RWPE2 (cell line): Measurements from ENCODE around the gene TRMU.

Experiments used
- ATAC-seq: fragments of 200-7000 bp; cut with Tn5 transposase; 3 replicates; pipeline ENCODE4 v1.9.1; 2021; ENCODE audit warnings: low read depth
- DNase-seq: peaks from one replicate; pipeline ENCODE4 v3.0.0-alpha.2; 2020; ENCODE audit warnings: low spot score
- H3K27ac ChIP-seq: fragments of 450-650 bp; 2 replicates; pipeline ENCODE4 v1.5.1; 2017; ENCODE audit warnings: mild to moderate bottlenecking; ENCODE audit not compliant: poor library complexity, severe bottlenecking
- H3K27me3 ChIP-seq: fragments of 250-450 bp; sonication (Bioruptor Pico); 2 replicates; pipeline ENCODE4 v1.5.1; 2021; ENCODE audit warnings: mild to moderate bottlenecking, moderate library complexity; ENCODE audit not compliant: insufficient read depth, poor library complexity, severe bottlenecking
- H3K36me3 ChIP-seq: fragments of 250-450 bp; sonication (Bioruptor Pico); 2 replicates; pipeline ENCODE4 v1.5.1; 2020; ENCODE audit warnings: low read depth, mild to moderate bottlenecking, moderate library complexity
- H3K4me1 ChIP-seq: fragments of 250-450 bp; sonication (Bioruptor Pico); 2 replicates; pipeline ENCODE4 v1.5.1; 2021; ENCODE audit warnings: mild to moderate bottlenecking, moderate library complexity; ENCODE audit not compliant: insufficient read depth, poor library complexity, severe bottlenecking
- H3K4me3 ChIP-seq: fragments of 250-450 bp; sonication (Bioruptor Pico); 2 replicates; pipeline ENCODE4 v1.5.1; 2021; ENCODE audit warnings: mild to moderate bottlenecking, moderate library complexity; ENCODE audit not compliant: severe bottlenecking
- H3K9me3 ChIP-seq: fragments of 250-450 bp; sonication (Bioruptor Pico); 2 replicates; pipeline ENCODE4 v1.5.1; 2021; ENCODE audit warnings: mild to moderate bottlenecking, moderate library complexity; ENCODE audit not compliant: severe bottlenecking
- CTCF ChIP-seq: fragments of 450-650 bp; IDR thresholded peaks from one replicate; pipeline ENCODE4 v1.5.1; 2017; ENCODE audit warnings: mild to moderate bottlenecking, moderate library complexity; ENCODE audit not compliant: poor library complexity, severe bottlenecking

TRMU gene

GRCh38 chr22:46355369-46355995, 20.0 kb downstream of the TRMU start:
- Histone ChIP-seq H3K36me3 (peaks cover 49% of the 10 kb centered on the region), H3K4me3 (no peak overlapping the region), H3K27me3 (no peaks in the 10 kb centered on the region), H3K9me3 (no peaks in the 10 kb centered on the region), H3K27ac (peak overlapping the region; percentile 14), H3K4me1 (peaks cover 8% of the 10 kb centered on the region)
- DNase-seq (no peak), ATAC-seq (peak; percentile 47)
- peak; percentile 82 for TF ChIP-seq CTCF

GRCh38 chr22:46355996-46356471, 20.5 kb downstream of the TRMU start:
- Histone ChIP-seq H3K27me3 (no peaks in the 10 kb centered on the region), H3K36me3 (peaks cover 47% of the 10 kb centered on the region), H3K27ac (peak overlapping the region; percentile 14), H3K9me3 (no peaks in the 10 kb centered on the region), H3K4me1 (peaks cover 8% of the 10 kb centered on the region), H3K4me3 (no peak overlapping the region)
- DNase-seq = peak; percentile 56
- ATAC-seq = no peak
- TF ChIP-seq CTCF = no peak

GRCh38 chr22:46356496-46357480, 21.3 kb downstream of the TRMU start:
- Histone ChIP-seq H3K27me3 (no peaks in the 10 kb centered on the region), H3K36me3 (peaks cover 52% of the 10 kb centered on the region), H3K27ac (no peak overlapping the region), H3K9me3 (no peaks in the 10 kb centered on the region), H3K4me1 (peaks cover 8% of the 10 kb centered on the region), H3K4me3 (no peak overlapping the region)
- no peak for DNase-seq
- no peak for TF ChIP-seq CTCF
- ATAC-seq = no peak

- no peak for TF ChIP-seq CTCF
- H3K36me3 ChIP-seq = peaks cover 50% of the 10 kb centered on the region
- DNase-seq (no peak), ATAC-seq (no peak)
- peaks cover 8% of the 10 kb centered on the region for H3K4me1 ChIP-seq
- H3K27me3 ChIP-seq = no peaks in the 10 kb centered on the region
- H3K4me3 ChIP-seq = no peak overlapping the region
- no peaks in the 10 kb centered on the region for H3K9me3 ChIP-seq
- H3K27ac ChIP-seq = no peak overlapping the region
Measured at GRCh38 chr22:46357711-46358520, 22.4 kb downstream of the TRMU start.
